Smooth muscle cell (in vitro differentiated cells): ENCODE data around the gene EMILIN2. TPM values are rescaled to one million over a fixed set of nuclear protein-coding genes. Genes with fewer than 3 reads are reported as not detected.
"Not testable (repeated sequence)": the region's sequence is repeated elsewhere in the genome, so short reads cannot be mapped to it uniquely, and the experiment has no call there.

Experiments
- DNase-seq: peaks from one replicate; lab custom pipeline; 2025; ENCODE audit not compliant: unreplicated experiment; lab: John Stamatoyannopoulos, UW
- H2AFZ ChIP-seq: fragments of 200-600 bp; sonication (generic); 2 replicates; pipeline ENCODE4 v1.6.0; 2016; ENCODE audit warnings: antibody characterized with exemption, low read depth, mild to moderate bottlenecking
- H3F3A ChIP-seq: fragments of 200-600 bp; sonication (generic); 2 replicates; pipeline ENCODE4 v1.6.0; 2017; ENCODE audit warnings: antibody characterized with exemption, low read depth
- H3K27ac ChIP-seq: fragments of 200-600 bp; sonication (generic); 2 replicates; pipeline ENCODE4 v1.5.1; 2016; ENCODE audit warnings: low read depth, mild to moderate bottlenecking
- H3K27me3 ChIP-seq: fragments of 200-600 bp; sonication (generic); 2 replicates; pipeline ENCODE4 v1.6.1; 2016; ENCODE audit warnings: low read depth, mild to moderate bottlenecking
- H3K36me3 ChIP-seq: fragments of 200-600 bp; sonication (generic); 2 replicates; pipeline ENCODE4 v1.5.1; 2016; ENCODE audit warnings: low read depth
- H3K4me1 ChIP-seq: fragments of 200-600 bp; sonication (generic); 2 replicates; pipeline ENCODE4 v1.5.1; 2016; ENCODE audit warnings: low read depth
- H3K4me2 ChIP-seq: fragments of 200-600 bp; sonication (generic); 2 replicates; pipeline ENCODE4 v1.6.0; 2016; ENCODE audit warnings: mild to moderate bottlenecking
- H3K4me3 ChIP-seq: fragments of 200-600 bp; sonication (generic); 2 replicates; pipeline ENCODE4 v1.5.1; 2016; ENCODE audit warnings: mild to moderate bottlenecking
- H3K79me2 ChIP-seq: fragments of 200-600 bp; sonication (generic); 2 replicates; pipeline ENCODE4 v1.6.0; 2016; ENCODE audit warnings: low read depth, mild to moderate bottlenecking
- H3K9ac ChIP-seq: fragments of 200-600 bp; sonication (generic); 2 replicates; pipeline ENCODE4 v1.6.0; 2016; ENCODE audit warnings: low read depth
- H3K9me3 ChIP-seq: fragments of 200-600 bp; sonication (generic); replicated peaks from 2 replicates; pipeline ENCODE4 v1.5.1; 2016; ENCODE audit warnings: low read depth
- H4K20me1 ChIP-seq: fragments of 200-600 bp; sonication (generic); 2 replicates; pipeline ENCODE4 v1.6.0; 2016; ENCODE audit warnings: low read depth
- WGBS: methylation state at CpG from one replicate; pipeline ENCODE4 v1.1.7; 2016; ENCODE audit warnings: low lambda C conversion rate; 5-methylcytosine and 5-hydroxymethylcytosine counted together
- polyA plus RNA-seq: library from polyadenylated mRNA; unstranded; fragments of >200 nt; fragmentation: Nextera tagmentation; extraction: Ambion mirVana; gene quantifications from 2 replicates; pipeline ENCODE4 v1.2.1, GENCODE V29; 2016
- total RNA-seq: library from RNA; depleted of rRNA; stranded (reverse); fragments of >200 nt; gene quantifications from 2 replicates; pipeline ENCODE4 v1.2.3, GENCODE V29; 2014
- TF ChIP-seq, protein P1 (sequence below): fragments of 200-600 bp; sonication (generic); IDR thresholded peaks from 2 replicates; pipeline ENCODE4 v1.5.1; 2017; ENCODE audit warnings: borderline replicate concordance, mild to moderate bottlenecking, antibody characterized with exemption; ENCODE audit not compliant: insufficient read depth, poor library complexity, severe bottlenecking

Gene EMILIN2
- total and polyA plus RNA-seq, 2 experiments from 2014 or later, result 6.5 to 22.9 TPM

DNA sequence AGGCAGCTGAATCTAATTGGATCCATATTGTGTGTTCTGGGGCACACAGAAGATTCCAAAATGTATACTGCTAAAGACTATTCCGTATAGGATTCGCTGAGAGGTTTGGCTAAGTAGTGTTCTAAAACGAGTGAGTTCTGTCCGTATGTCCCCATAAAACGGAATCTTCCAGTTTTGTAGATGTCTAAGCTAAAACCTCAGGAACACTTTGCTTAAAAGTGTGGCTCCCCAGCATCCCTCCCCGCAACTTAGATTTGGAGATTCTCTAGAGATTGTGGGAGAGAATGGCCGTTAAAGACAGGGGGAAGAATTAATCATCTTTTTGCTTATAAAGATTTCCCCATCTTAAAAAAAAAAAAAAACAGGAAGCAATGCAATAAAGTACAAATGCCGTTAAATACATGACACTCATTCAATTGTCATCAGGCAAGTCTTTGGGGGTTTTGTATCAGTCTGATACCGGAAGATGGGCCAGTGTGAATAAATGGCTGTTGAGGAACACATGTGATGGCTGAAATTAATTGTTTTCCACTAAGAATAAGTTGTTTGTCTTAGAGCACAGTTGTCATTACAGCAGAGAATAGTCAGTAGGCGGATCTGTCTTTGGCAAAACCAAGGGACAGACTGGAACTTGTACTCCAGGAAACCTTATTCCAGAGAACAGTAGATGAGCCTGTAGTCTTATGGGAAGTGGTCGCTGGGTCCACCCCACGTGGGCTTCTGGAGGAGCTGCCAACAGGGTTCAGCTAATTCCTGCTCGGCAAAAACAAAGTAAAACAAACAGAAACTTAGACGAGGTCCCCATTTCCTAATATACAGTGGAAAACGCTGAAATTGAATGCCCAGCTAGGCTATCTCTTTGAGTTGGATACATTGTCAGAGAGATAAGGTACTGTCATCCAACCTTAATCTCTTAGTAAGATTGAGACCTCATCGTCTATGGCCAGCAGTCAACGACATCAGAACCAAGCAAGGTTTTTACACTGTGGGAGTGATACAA is 1.7 kb downstream of the EMILIN2 start:
- Histone ChIP-seq H3K4me3 (peak overlapping the region; percentile 66), H3K9me3 (no peaks in the 10 kb centered on the region), H4K20me1 (no peaks in the 10 kb centered on the region), H3K9ac (no peak overlapping the region), H3K79me2 (no peaks in the 10 kb centered on the region), H3F3A (peaks cover 5% of the 10 kb centered on the region), H3K27ac (no peak overlapping the region), H3K4me2 (peak overlapping the region; percentile 97), H3K36me3 (no peaks in the 10 kb centered on the region), H3K27me3 (no peaks in the 10 kb centered on the region), H3K4me1 (no peaks in the 10 kb centered on the region), H2AFZ (peak overlapping the region; percentile 93)
- 28% methylated on average over 17 of the region's 17 CpGs for WGBS
- TF ChIP-seq, protein P1, sequence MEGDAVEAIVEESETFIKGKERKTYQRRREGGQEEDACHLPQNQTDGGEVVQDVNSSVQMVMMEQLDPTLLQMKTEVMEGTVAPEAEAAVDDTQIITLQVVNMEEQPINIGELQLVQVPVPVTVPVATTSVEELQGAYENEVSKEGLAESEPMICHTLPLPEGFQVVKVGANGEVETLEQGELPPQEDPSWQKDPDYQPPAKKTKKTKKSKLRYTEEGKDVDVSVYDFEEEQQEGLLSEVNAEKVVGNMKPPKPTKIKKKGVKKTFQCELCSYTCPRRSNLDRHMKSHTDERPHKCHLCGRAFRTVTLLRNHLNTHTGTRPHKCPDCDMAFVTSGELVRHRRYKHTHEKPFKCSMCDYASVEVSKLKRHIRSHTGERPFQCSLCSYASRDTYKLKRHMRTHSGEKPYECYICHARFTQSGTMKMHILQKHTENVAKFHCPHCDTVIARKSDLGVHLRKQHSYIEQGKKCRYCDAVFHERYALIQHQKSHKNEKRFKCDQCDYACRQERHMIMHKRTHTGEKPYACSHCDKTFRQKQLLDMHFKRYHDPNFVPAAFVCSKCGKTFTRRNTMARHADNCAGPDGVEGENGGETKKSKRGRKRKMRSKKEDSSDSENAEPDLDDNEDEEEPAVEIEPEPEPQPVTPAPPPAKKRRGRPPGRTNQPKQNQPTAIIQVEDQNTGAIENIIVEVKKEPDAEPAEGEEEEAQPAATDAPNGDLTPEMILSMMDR, result no peak
- no peak for DNase-seq

DNA sequence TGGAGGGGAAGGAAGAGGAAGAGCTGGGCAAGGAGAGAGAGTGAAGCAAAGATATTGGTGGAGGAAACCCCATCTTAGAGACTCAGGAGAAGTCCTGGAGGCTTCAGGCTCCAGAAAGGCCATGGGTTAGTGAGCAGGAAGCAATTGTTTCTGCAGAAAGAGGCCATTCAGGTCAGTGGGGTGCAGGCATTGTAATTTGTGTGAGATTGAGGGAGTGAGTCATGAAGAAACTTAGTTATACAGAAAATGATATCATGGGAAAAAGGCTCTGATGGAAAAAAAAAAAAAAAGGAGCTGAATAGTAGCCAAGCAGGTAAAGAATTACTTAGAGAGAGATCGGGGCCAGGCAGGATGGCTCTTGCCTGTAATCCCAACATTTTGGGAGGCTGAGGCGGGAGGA is 4.0 kb downstream of the EMILIN2 start:
- Histone ChIP-seq H3K27me3 (no peaks in the 10 kb centered on the region), H2AFZ (no peak overlapping the region), H4K20me1 (no peaks in the 10 kb centered on the region), H3K9me3 (no peaks in the 10 kb centered on the region), H3K4me3 (no peak overlapping the region), H3K36me3 (no peaks in the 10 kb centered on the region), H3K79me2 (no peaks in the 10 kb centered on the region), H3K4me2 (no peak overlapping the region), H3F3A (peaks cover 5% of the 10 kb centered on the region), H3K27ac (no peak overlapping the region), H3K9ac (no peak overlapping the region), H3K4me1 (peaks cover 7% of the 10 kb centered on the region)
- DNase-seq, result no peak
- WGBS, result 100% methylated on average over 2 of the region's 2 CpGs
- TF ChIP-seq, protein P1, result no peak

DNA sequence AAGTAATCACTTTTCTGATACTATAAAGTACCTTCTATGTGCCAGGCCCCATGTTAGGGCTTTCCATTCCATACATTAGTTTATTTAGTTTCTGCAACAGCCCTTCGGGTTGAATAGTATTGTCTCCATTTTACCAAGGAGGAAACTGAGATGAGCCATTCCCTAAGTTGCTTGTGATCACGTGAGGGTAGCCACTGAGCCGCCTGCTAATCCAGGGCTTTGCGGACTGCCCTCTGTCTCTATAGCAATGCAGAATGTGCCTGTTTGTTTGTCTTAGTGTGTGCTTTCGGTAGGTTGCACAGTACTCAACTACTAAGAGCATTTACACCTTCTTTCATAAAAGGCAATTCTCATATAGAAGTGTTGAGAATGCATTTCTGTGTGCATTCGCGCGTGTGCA is 5.0 kb downstream of the EMILIN2 start:
- TF ChIP-seq, protein P1, result no peak
- no peak overlapping the region for H3K9ac ChIP-seq
- 52% methylated on average over 8 of the region's 8 CpGs for WGBS
- no peaks in the 10 kb centered on the region for H3K27me3 ChIP-seq
- H3K79me2 ChIP-seq, result no peaks in the 10 kb centered on the region
- peaks cover 9% of the 10 kb centered on the region for H3K4me1 ChIP-seq
- peak overlapping the region; percentile 69 for H3K4me2 ChIP-seq
- no peaks in the 10 kb centered on the region for H3K9me3 ChIP-seq
- H3K4me3 ChIP-seq, result no peak overlapping the region
- peaks cover 12% of the 10 kb centered on the region for H3F3A ChIP-seq
- H4K20me1 ChIP-seq, result no peaks in the 10 kb centered on the region
- DNase-seq, result no peak
- H3K36me3 ChIP-seq, result no peaks in the 10 kb centered on the region
- H3K27ac ChIP-seq, result peak overlapping the region; percentile 28
- H2AFZ ChIP-seq, result no peak overlapping the region

DNA sequence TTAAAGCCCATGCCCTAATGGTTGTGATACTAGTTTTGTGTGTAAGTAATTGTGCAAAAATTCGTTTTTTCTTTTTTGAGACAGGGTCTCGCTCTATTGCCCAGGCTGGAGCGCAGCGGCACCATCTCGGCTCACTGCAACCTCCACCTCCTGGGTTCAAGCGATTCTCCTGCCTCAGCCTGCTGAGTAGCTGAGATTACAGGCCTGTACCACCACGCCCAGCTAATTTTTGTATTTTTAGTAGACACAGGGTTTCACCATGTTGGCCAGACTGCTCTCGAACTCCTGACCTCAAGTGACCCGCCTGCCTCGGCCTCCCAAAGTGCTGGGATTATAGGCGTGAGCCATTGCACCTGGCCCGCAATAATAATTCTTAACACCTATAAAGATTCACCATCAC is 5.7 kb downstream of the EMILIN2 start:
- DNase-seq, H3K36me3 ChIP-seq, H3K4me3 ChIP-seq, H3K9ac ChIP-seq, H3K27me3 ChIP-seq, H4K20me1 ChIP-seq, H3K27ac ChIP-seq, H3K79me2 ChIP-seq, H2AFZ ChIP-seq, H3K9me3 ChIP-seq, H3K4me2 ChIP-seq: not testable (repeated sequence)
- Histone ChIP-seq H3K4me1 (peaks cover 15% of the 10 kb centered on the region), H3F3A (peaks cover 15% of the 10 kb centered on the region)
- 93% methylated on average over 12 of the region's 12 CpGs for WGBS
